ENCODE measurements around the gene SCAF4. TPM values are rescaled to one million over a fixed set of nuclear protein-coding genes. Genes with fewer than 3 reads are reported as not detected.

Gene SCAF4
- total RNA-seq, 6 experiments from 2014 or later, result 10.1 to 18.5 (median 13.7) TPM

- Histone ChIP-seq H3K27ac (no peak overlapping the region), H3K4me3 (no peak overlapping the region), H3K4me1 (no peaks in the 10 kb centered on the region), H3K36me3 (peaks cover 10 to 84% (median 33%) of the 10 kb centered on the region in 4 donors), H3K27me3 (no peaks in the 10 kb centered on the region), H3K9me3 (no peaks in the 10 kb centered on the region)
- DNase-seq (no peak), ATAC-seq (no peak)
- no peak for TF ChIP-seq CTCF (IDR thresholded peaks at IDR 0.05)
- TF ChIP-seq POLR2A (IDR thresholded peaks at IDR 0.05), result no peak
- intact Hi-C loops (cut with DNase I), result no loop called here
Measured at GRCh38 chr21:31698461-31698860, 33.5 kb downstream of the SCAF4 start.

GRCh38 chr21:31696424-31696823 is 35.5 kb downstream of the SCAF4 start:
- ATAC-seq (no peak), DNase-seq (no peak)
- intact Hi-C loops (cut with DNase I), result no loop called here
- Histone ChIP-seq H3K4me1 (no peaks in the 10 kb centered on the region), H3K36me3 (peaks cover 10 to 88% (median 38%) of the 10 kb centered on the region in 4 donors), H3K9me3 (no peaks in the 10 kb centered on the region), H3K27ac (no peak overlapping the region), H3K27me3 (no peaks in the 10 kb centered on the region), H3K4me3 (no peak overlapping the region)
- 87% methylated on average over 4 of the region's 6 CpGs for WGBS (ENCODE audit: insufficient coverage, low coverage, low lambda C conversion rate, missing lambda C conversion rate)
- TF ChIP-seq POLR2A (IDR thresholded peaks at IDR 0.05) (no peak), CTCF (IDR thresholded peaks at IDR 0.05) (no peak)

- H3K36me3 ChIP-seq, result peaks cover 0 to 93% (median 36%) of the 10 kb centered on the region in 4 donors
- DNase-seq, result no peak
- 99% methylated on average over 16 of the region's 16 CpGs for WGBS (ENCODE audit: insufficient coverage, low coverage, low lambda C conversion rate, missing lambda C conversion rate)
- no peak overlapping the region for H3K27ac ChIP-seq
- no peak for ATAC-seq
- H3K4me3 ChIP-seq, result no peak overlapping the region
- H3K27me3 ChIP-seq, result no peaks in the 10 kb centered on the region
- TF ChIP-seq CTCF (IDR thresholded peaks at IDR 0.05), result no peak
- H3K4me1 ChIP-seq, result no peaks in the 10 kb centered on the region
- intact Hi-C loops (cut with DNase I), result no loop called here
- H3K9me3 ChIP-seq, result no peaks in the 10 kb centered on the region
Measured at GRCh38 chr21:31693222-31693621, 38.7 kb downstream of the SCAF4 start.

GRCh38 chr21:31688603-31689368 is 43.1 kb downstream of the SCAF4 start:
- Histone ChIP-seq H3K4me1 (no peaks in the 10 kb centered on the region), H3K36me3 (peaks cover 0 to 93% (median 38%) of the 10 kb centered on the region in 4 donors), H3K4me3 (no peak overlapping the region), H3K27ac (no peak overlapping the region), H3K27me3 (no peaks in the 10 kb centered on the region), H3K9me3 (no peaks in the 10 kb centered on the region)
- no peak for ATAC-seq
- intact Hi-C loops (cut with DNase I), result no loop called here
- TF ChIP-seq POLR2A (IDR thresholded peaks at IDR 0.05) (no peak), CTCF (IDR thresholded peaks at IDR 0.05) (no peak)
- DNase-seq, result no peak
- 84% methylated on average over 5 of the region's 5 CpGs for WGBS (ENCODE audit: insufficient coverage, low coverage, low lambda C conversion rate, missing lambda C conversion rate)

Data from right lobe of liver (tissue), 6 donors.